ENCODE data around the gene PSMG4. TPM values are rescaled to one million over a fixed set of nuclear protein-coding genes. Genes with fewer than 3 reads are reported as not detected.

The PSMG4 gene
- total RNA-seq, result 13.1 and 21.0 TPM in 2 replicates

GRCh38 chr6:3258720-3259490 is at the start of gene PSMG4:
Gene PSMG4, plus strand, starts transcription at chr6:3258947. Its CDS starts 76 bp downstream, at chr6:3259023.

GRCh38 chr6:3227363-3228045 is 31.2 kb upstream of the PSMG4 start, which contains the start of gene TUBB2B:
Gene TUBB2B, minus strand, starts transcription at chr6:3227653. Its CDS starts 110 bp downstream, at chr6:3227543.

Other genes with a start within 250 kb of the PSMG4 start
- 28.2 and 30.0 TPM in 2 replicates for gene RIPK1, start 190.5 kb upstream of the PSMG4 start, total RNA-seq
- gene BPHL, start 140.2 kb upstream of the PSMG4 start, total RNA-seq, result 7.2 and 15.6 TPM in 2 replicates
- gene TUBB2A, start 101.4 kb upstream of the PSMG4 start, total RNA-seq, result 20.4 and 171 TPM in 2 replicates
- gene TUBB2B, start 31.3 kb upstream of the PSMG4 start, total RNA-seq, result 1.5 and 5.2 TPM in 2 replicates
- 0.88 and 2.4 TPM in 2 replicates for gene SLC22A23, start 198.1 kb downstream of the PSMG4 start, total RNA-seq

All from placental pericyte (primary cell).